ENCODE results near the gene PRDM11.

DNA sequence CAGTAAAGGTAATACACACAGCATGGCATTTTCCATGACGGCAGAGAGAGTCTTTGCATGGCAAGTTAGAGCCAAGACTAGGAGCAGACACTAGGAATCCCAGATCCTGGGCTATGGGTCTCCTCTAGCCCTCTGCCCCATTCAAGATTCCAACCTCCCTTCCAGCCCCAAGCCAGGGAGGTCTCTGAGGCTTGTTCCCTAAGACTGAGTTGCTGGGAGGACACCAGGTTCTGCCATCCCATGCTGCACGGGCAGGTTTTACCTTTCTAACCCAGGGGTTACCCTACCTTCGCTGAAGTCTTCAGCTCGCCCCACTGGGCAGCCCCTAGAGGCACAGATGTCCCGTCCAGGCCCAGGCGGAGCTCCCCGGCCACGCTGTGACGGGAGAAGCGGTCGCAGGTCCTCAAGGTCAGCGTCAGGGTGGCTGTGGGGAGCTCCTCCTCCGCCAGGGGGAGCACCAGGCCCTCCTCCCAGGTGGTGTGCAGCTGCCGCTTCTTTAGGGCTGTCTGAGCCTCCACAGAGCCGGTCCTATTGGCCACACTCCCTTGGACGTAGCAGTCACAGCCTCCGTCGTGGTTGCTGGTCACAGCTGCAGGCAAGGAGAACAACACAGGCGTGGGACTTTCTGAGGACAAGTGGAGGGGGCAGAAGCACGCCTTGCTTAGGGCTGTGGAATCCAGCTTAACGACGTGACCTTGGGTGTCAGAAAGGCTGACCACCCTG is 105.9 kb downstream of the PRDM11 start:
- no peak for TF ChIP-seq POLR2A (IDR thresholded peaks at IDR 0.05; ENCODE audit: low read depth, low read length)
- no peak for TF ChIP-seq POLR2AphosphoS5 (IDR thresholded peaks at IDR 0.05; ENCODE audit: low read depth, low read length)
- no peak for TF ChIP-seq POU2F2 (IDR thresholded peaks at IDR 0.05; ENCODE audit: low read depth, low read length)
- TF ChIP-seq TAF1 (IDR thresholded peaks at IDR 0.05; ENCODE audit: low read depth, low read length): no peak
